ENCODE data around the gene APOL6.
"Not testable (repeated sequence)": the region's sequence is repeated elsewhere in the genome, so short reads cannot be mapped to it uniquely, and the experiment has no call there.

The APOL6 gene

GRCh38 chr22:35620624-35621251 is 27.5 kb upstream of the APOL6 start:
- DNase-seq (ENCODE audit: low spot score), result no peak
- in situ Hi-C loops (cut with MboI; ENCODE audit: low pct_unique_long_range_greater_than_20kb, low sequenced_read_pairs, unreplicated experiment), result loop anchor here (25.0 kb wide), 1 partner anchor 492 kb away; no protein-coding TSS in a partner anchor
- TF ChIP-seq CTCF (IDR thresholded peaks at IDR 0.05; ENCODE audit: extremely low read depth, insufficient read depth, missing control alignments), result no peak

GRCh38 chr22:35621451-35621850 is 26.8 kb upstream of the APOL6 start:
- in situ Hi-C loops (cut with MboI; ENCODE audit: low pct_unique_long_range_greater_than_20kb, low sequenced_read_pairs, unreplicated experiment), result loop anchor here (25.0 kb wide), 1 partner anchor 491 kb away; no protein-coding TSS in a partner anchor

GRCh38 chr22:35622191-35622913 is 25.9 kb upstream of the APOL6 start:
- DNase-seq (ENCODE audit: low spot score), result no peak
- TF ChIP-seq CTCF (IDR thresholded peaks at IDR 0.05; ENCODE audit: extremely low read depth, insufficient read depth, missing control alignments), result no peak
- in situ Hi-C loops (cut with MboI; ENCODE audit: low pct_unique_long_range_greater_than_20kb, low sequenced_read_pairs, unreplicated experiment), result loop anchor here (25.0 kb wide), 1 partner anchor 490 kb away; no protein-coding TSS in a partner anchor

More at GRCh38 chr22:35621451-35621850, 26.8 kb upstream of the APOL6 start:
- no peak for TF ChIP-seq CTCF (IDR thresholded peaks at IDR 0.05; ENCODE audit: extremely low read depth, insufficient read depth, missing control alignments)
- DNase-seq (ENCODE audit: low spot score), result no peak

GRCh38 chr22:35623885-35624284 is 24.4 kb upstream of the APOL6 start:
- in situ Hi-C loops (cut with MboI; ENCODE audit: low pct_unique_long_range_greater_than_20kb, low sequenced_read_pairs, unreplicated experiment), result loop anchor here (25.0 kb wide), 1 partner anchor 488 kb away; no protein-coding TSS in a partner anchor
- DNase-seq (ENCODE audit: low spot score), result not testable (repeated sequence)

GRCh38 chr22:35624547-35624946 is 23.7 kb upstream of the APOL6 start:
- no peak for DNase-seq (ENCODE audit: low spot score)
- no peak for TF ChIP-seq CTCF (IDR thresholded peaks at IDR 0.05; ENCODE audit: extremely low read depth, insufficient read depth, missing control alignments)
- in situ Hi-C loops (cut with MboI; ENCODE audit: low pct_unique_long_range_greater_than_20kb, low sequenced_read_pairs, unreplicated experiment), result loop anchor here (25.0 kb wide), 1 partner anchor 488 kb away; no protein-coding TSS in a partner anchor

GRCh38 chr22:35625763-35626432 is 22.3 kb upstream of the APOL6 start:
- no peak for TF ChIP-seq CTCF (IDR thresholded peaks at IDR 0.05; ENCODE audit: extremely low read depth, insufficient read depth, missing control alignments)
- DNase-seq (ENCODE audit: low spot score), result no peak
- in situ Hi-C loops (cut with MboI; ENCODE audit: low pct_unique_long_range_greater_than_20kb, low sequenced_read_pairs, unreplicated experiment), result no loop called here

Measured in GM13977 (cell line).